ENCODE data around the gene PLOD3. TPM values are rescaled to one million over a fixed set of nuclear protein-coding genes. Genes with fewer than 3 reads are reported as not detected.

Gene PLOD3
- total and polyA plus RNA-seq, 9 of the 15 experiments (the other 6 are each of a cell fraction or from before 2014, with no cell fraction given) = 2.8 to 101 (median 30.9) TPM

GRCh38 chr7:101235050-101235449 is 17.7 kb upstream of the PLOD3 start (continued):
- TF ChIP-seq MXD1 (CRISPR knock-in tag; IDR thresholded peaks at IDR 0.05; ENCODE audit: borderline replicate concordance, poor library complexity, severe bottlenecking) (no peak), POLR3G (IDR thresholded peaks at IDR 0.05; ENCODE audit: extremely low read depth, insufficient read length, insufficient replicate concordance) (no peak), ZNF165 (CRISPR knock-in tag; IDR thresholded peaks at IDR 0.05; ENCODE audit: borderline replicate concordance) (no peak)

- ChIA-PET POLR2A (interaction anchor here (0.7 to 2.2 kb wide), 5 partner anchors 9 to 863 kb away, joined by 3 to 22 read pairs (median 3); partner anchors contain the start of gene ZNHIT1), CTCF (ENCODE audit: low intra/inter-chr PET ratio) (no interaction called here)
- ATAC-seq (no peak), DNase-seq (ENCODE audit: extremely low read depth in 1 of 4, low spot score in 3 of 4) (no peak), FAIRE-seq (no peak)
- Histone ChIP-seq H3K36me3 (ENCODE audit: control insufficient read depth, insufficient read depth, low read length) (peaks cover 28% of the 10 kb centered on the region), H3K4me1 (replicated peaks in 1 of 2; ENCODE audit: control insufficient read depth in 2 of 2, insufficient read depth in 2 of 2, low read length in 2 of 2) (peaks cover 19 to 73% of the 10 kb centered on the region in 2 experiments; a peak in 4 of 5 replicates), H3K27ac (ENCODE audit: extremely low read depth, low read depth, low read length) (no peak overlapping the region), H3K4me3 (no peak overlapping the region), H3K9me3 (replicated peaks; ENCODE audit: control insufficient read depth, insufficient read depth, low read depth, low read length) (no peaks in the 10 kb centered on the region), H3K79me2 (ENCODE audit: control insufficient read depth, insufficient read depth, low read length) (no peaks in the 10 kb centered on the region), H3K4me2 (ENCODE audit: insufficient read depth, low read length) (no peak overlapping the region), H3K9ac (ENCODE audit: insufficient read depth in 1 of 2, low read depth in 2 of 2, low read length in 2 of 2) (peak overlapping the region in 1 of 2 experiments; percentile 1; a peak in 1 of 4 replicates), H2AFZ (ENCODE audit: low read depth, low read length) (no peak overlapping the region), H3K27me3 (ENCODE audit: control insufficient read depth in 2 of 2, insufficient read depth in 2 of 2, low read length in 2 of 2) (no peaks in the 10 kb centered on the region), H4K20me1 (replicated peaks; ENCODE audit: control insufficient read depth, insufficient read depth, low read length) (no peaks in the 10 kb centered on the region), H3K9me1 (ENCODE audit: control insufficient read depth, insufficient read depth, low read length) (no peaks in the 10 kb centered on the region)
- BruUV-seq (replicated peaks) = no TSS peak
- in situ Hi-C loops (cut with MboI) = no loop called here
- WGBS (ENCODE audit: insufficient coverage, low coverage, missing lambda C conversion rate) = 66% methylated on average over 5 of the region's 5 CpGs
- intact Hi-C loops (cut with micrococcal nuclease) = loop anchor here (2.0 kb wide), 1 partner anchor 48 kb away; no protein-coding TSS in a partner anchor
- no peak for TF ChIP-seq THRAP3 (IDR thresholded peaks at IDR 0.05; ENCODE audit: borderline replicate concordance)
- no peak for TF ChIP-seq PHTF2 (CRISPR knock-in tag; IDR thresholded peaks at IDR 0.05)
- TF ChIP-seq MBD1 (CRISPR knock-in tag; IDR thresholded peaks at IDR 0.05) = no peak
- no peak for TF ChIP-seq BDP1 (IDR thresholded peaks at IDR 0.05; ENCODE audit: insufficient read depth, insufficient read length)
- TF ChIP-seq MEIS2 (IDR thresholded peaks at IDR 0.05; ENCODE audit: partially characterized antibody) = no peak
- no peak for TF ChIP-seq USF1 (CRISPR knock-in tag; IDR thresholded peaks at IDR 0.05)
- no peak for TF ChIP-seq PRMT5 (CRISPR knock-in tag; IDR thresholded peaks at IDR 0.05)
- no peak for TF ChIP-seq TAF15 (IDR thresholded peaks at IDR 0.05; ENCODE audit: low read depth, low read length)
- no peak for TF ChIP-seq MTF1 (CRISPR knock-in tag; IDR thresholded peaks at IDR 0.05; ENCODE audit: borderline replicate concordance)
- TF ChIP-seq RFX5 (IDR thresholded peaks at IDR 0.05; ENCODE audit: low read depth, low read length) = no peak
- no peak for TF ChIP-seq ZNF263 (CRISPR knock-in tag; IDR thresholded peaks at IDR 0.05; ENCODE audit: borderline replicate concordance)
- no peak for TF ChIP-seq BRF2 (IDR thresholded peaks at IDR 0.05; ENCODE audit: borderline replicate concordance, insufficient read depth, insufficient read length)
- no peak for TF ChIP-seq ZNF507 (tag; conservative IDR thresholded peaks at IDR 0.05)
- no peak for TF ChIP-seq POLR2A (conservative IDR thresholded peaks at IDR 0.05)
These were observed 17.3 kb upstream of the PLOD3 start for GRCh38 chr7:101234636-101235035.

All from K562 (cell line).